GM12872 (cell line): ENCODE results near the gene ZFYVE19.

Experiments used
- TF ChIP-seq, protein P1 (sequence below): IDR thresholded peaks from 3 replicates; pipeline ENCODE4 v1.5.1; 2011; ENCODE audit warnings: low read depth, mild to moderate bottlenecking, low read length, moderate library complexity; ENCODE audit not compliant: insufficient read depth

Gene ZFYVE19

GRCh38 chr15:40807888-40808461, 1.1 kb downstream of the ZFYVE19 start:
- TF ChIP-seq, protein P1, sequence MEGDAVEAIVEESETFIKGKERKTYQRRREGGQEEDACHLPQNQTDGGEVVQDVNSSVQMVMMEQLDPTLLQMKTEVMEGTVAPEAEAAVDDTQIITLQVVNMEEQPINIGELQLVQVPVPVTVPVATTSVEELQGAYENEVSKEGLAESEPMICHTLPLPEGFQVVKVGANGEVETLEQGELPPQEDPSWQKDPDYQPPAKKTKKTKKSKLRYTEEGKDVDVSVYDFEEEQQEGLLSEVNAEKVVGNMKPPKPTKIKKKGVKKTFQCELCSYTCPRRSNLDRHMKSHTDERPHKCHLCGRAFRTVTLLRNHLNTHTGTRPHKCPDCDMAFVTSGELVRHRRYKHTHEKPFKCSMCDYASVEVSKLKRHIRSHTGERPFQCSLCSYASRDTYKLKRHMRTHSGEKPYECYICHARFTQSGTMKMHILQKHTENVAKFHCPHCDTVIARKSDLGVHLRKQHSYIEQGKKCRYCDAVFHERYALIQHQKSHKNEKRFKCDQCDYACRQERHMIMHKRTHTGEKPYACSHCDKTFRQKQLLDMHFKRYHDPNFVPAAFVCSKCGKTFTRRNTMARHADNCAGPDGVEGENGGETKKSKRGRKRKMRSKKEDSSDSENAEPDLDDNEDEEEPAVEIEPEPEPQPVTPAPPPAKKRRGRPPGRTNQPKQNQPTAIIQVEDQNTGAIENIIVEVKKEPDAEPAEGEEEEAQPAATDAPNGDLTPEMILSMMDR, result no peak

DNA sequence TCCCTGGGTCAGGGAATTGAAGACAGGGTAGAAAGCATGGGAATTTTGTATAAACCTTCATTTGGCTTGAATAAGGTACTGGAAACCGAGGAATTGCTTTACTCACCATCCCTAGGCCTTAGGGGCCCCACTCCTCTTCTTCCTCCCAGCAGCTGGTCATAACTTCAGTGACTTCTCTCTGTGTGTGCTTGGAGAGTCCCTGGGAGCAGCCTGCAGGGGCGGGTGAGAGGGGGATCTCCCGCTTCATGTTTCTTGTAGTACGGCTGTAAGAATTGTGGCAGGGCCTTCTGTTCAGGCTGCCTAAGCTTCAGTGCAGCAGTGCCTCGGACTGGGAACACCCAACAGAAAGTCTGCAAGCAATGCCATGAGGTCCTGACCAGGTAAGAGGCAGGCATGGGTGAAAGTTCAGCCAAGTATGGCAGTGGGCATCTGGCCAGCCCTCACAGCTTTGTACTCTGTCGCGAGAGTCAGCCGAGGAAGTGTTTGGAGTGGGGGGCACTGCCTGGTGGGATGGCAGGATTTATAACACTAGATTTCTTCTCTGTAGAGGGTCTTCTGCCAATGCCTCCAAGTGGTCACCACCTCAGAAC, 2.1 kb downstream of the ZFYVE19 start:
- TF ChIP-seq, protein P1, result no peak

- TF ChIP-seq, protein P1, result no peak
These were observed 6.0 kb downstream of the ZFYVE19 start for GRCh38 chr15:40812721-40813425.

- TF ChIP-seq, protein P1, result no peak
These were observed 8.3 kb downstream of the ZFYVE19 start for GRCh38 chr15:40815042-40815698.

DNA sequence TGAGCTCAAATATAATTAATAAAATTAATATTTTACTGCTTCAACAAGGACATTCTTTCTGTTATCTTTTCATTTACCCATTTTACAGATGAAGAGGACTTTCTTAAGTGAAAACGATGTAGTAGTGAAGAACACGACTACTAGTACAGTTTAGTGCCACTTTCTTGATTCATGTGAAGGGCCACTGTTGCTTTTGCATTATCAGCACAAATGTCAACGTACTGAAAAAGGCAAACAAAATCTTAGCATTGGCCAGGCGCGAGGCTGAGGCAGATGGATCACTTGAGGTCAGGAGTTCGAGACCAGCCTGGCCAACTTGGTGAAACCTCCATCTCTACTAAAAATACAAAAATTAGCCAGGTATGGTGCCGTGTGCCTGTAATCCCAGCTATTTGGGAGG, 12.2 kb downstream of the ZFYVE19 start:
- TF ChIP-seq, protein P1, result no peak

GRCh38 chr15:40821195-40821594, 14.3 kb downstream of the ZFYVE19 start:
- TF ChIP-seq, protein P1, result no peak
